HEK293 (cell line): Measurements from ENCODE around the gene ANKRD39.

ENCODE experiments used
- CTCF ChIA-PET: fragments of 350-600 bp; formaldehyde crosslinking; extraction: SDS; loops from one replicate; lab custom pipeline; 2021; ENCODE audit warnings: antibody characterized with exemption; lab: Yijun Ruan, JAX
- POLR2A ChIA-PET: fragments of 300-600 bp; formaldehyde crosslinking; extraction: SDS; loops from one replicate; lab custom pipeline; 2020; ENCODE audit warnings: antibody characterized with exemption, inconsistent platforms; lab: Yijun Ruan, JAX
- H3K27ac ChIP-seq: fragments of 200-500 bp; sonication (Bioruptor generic); 2 replicates; pipeline ENCODE4 v1.5.1; 2014; ENCODE audit warnings: low read depth, low read length, control low read depth, inconsistent platforms; ENCODE audit errors: extremely low read depth
- H3K36me3 ChIP-seq, 2 experiments: fragments of 200-500 bp in 1 of 2; sonication (Bioruptor generic) in 1 of 2; 1 replicate in 1 of 2; 2 replicates in 1 of 2; pipeline ENCODE4 v1.5.1; 2014 to 2017; ENCODE audit warnings: inconsistent platforms in 2 of 2, low read length in 2 of 2; ENCODE audit not compliant: control insufficient read depth in 2 of 2, insufficient read depth in 1 of 2
- H3K4me1 ChIP-seq: fragments of 200-500 bp; sonication (Bioruptor generic); 2 replicates; pipeline ENCODE4 v1.5.1; 2014; ENCODE audit warnings: mild to moderate bottlenecking, low read length, inconsistent platforms; ENCODE audit not compliant: control insufficient read depth, insufficient read depth
- H3K4me3 ChIP-seq: 2 replicates; pipeline ENCODE4 v1.5.1; 2011; ENCODE audit warnings: low read depth, mild to moderate bottlenecking, control low read depth, low read length, moderate library complexity
- H3K9me3 ChIP-seq: fragments of 200-500 bp; sonication (Bioruptor generic); 2 replicates; pipeline ENCODE4 v1.5.1; 2014; ENCODE audit warnings: low read depth, low read length, inconsistent platforms; ENCODE audit not compliant: control insufficient read depth, insufficient read depth
- GLIS1 ChIP-seq: fragments of 450-650 bp; formaldehyde crosslinking; IDR thresholded peaks from 2 replicates; pipeline ENCODE4 v1.5.1; 2016; ENCODE audit warnings: missing biosample characterization, missing genetic modification characterization
- IKZF3 ChIP-seq: fragments of 450-650 bp; IDR thresholded peaks from 2 replicates; pipeline ENCODE4 v1.5.0; 2018; ENCODE audit warnings: missing biosample characterization, mild to moderate bottlenecking, missing genetic modification characterization, moderate library complexity
- MYNN ChIP-seq: fragments of 450-650 bp; formaldehyde crosslinking; IDR thresholded peaks from 2 replicates; pipeline ENCODE4 v1.5.1; 2016; ENCODE audit warnings: missing biosample characterization, missing genetic modification characterization, borderline replicate concordance
- OVOL3 ChIP-seq: fragments of 450-650 bp; formaldehyde crosslinking; IDR thresholded peaks from 2 replicates; pipeline ENCODE4 v1.5.1; 2016; ENCODE audit warnings: missing biosample characterization, missing genetic modification characterization
- PATZ1 ChIP-seq: fragments of 450-650 bp; formaldehyde crosslinking; IDR thresholded peaks from 2 replicates; pipeline ENCODE4 v1.5.1; 2016; ENCODE audit warnings: missing biosample characterization, missing genetic modification characterization
- RBAK ChIP-seq: fragments of 450-650 bp; formaldehyde crosslinking; IDR thresholded peaks from 2 replicates; pipeline ENCODE4 v1.5.1; 2016; ENCODE audit warnings: missing biosample characterization, missing genetic modification characterization
- ZBTB10 ChIP-seq: fragments of 450-650 bp; formaldehyde crosslinking; IDR thresholded peaks from 2 replicates; pipeline ENCODE4 v1.5.1; 2016; ENCODE audit warnings: missing biosample characterization, missing genetic modification characterization
- ZBTB48 ChIP-seq: fragments of 450-650 bp; formaldehyde crosslinking; IDR thresholded peaks from 2 replicates; pipeline ENCODE4 v1.5.1; 2016; ENCODE audit warnings: missing biosample characterization, missing genetic modification characterization
- ZNF10 ChIP-seq: fragments of 450-650 bp; formaldehyde crosslinking; IDR thresholded peaks from 2 replicates; pipeline ENCODE4 v1.5.1; 2017; ENCODE audit warnings: missing biosample characterization, missing genetic modification characterization
- ZNF175 ChIP-seq: fragments of 450-650 bp; formaldehyde crosslinking; IDR thresholded peaks from 2 replicates; pipeline ENCODE4 v1.5.1; 2016; ENCODE audit warnings: missing biosample characterization, missing genetic modification characterization
- ZNF23 ChIP-seq: fragments of 450-650 bp; formaldehyde crosslinking; IDR thresholded peaks from 2 replicates; pipeline ENCODE4 v1.5.1; 2016; ENCODE audit warnings: missing biosample characterization, missing genetic modification characterization, borderline replicate concordance
- ZNF341 ChIP-seq: fragments of 450-650 bp; formaldehyde crosslinking; IDR thresholded peaks from 2 replicates; pipeline ENCODE4; 2016; ENCODE audit warnings: low read depth, missing biosample characterization, missing genetic modification characterization
- ZNF37A ChIP-seq: fragments of 450-650 bp; IDR thresholded peaks from 2 replicates; pipeline ENCODE4 v1.5.1; 2018; ENCODE audit warnings: missing biosample characterization, missing genetic modification characterization
- ZNF555 ChIP-seq: fragments of 450-650 bp; formaldehyde crosslinking; conservative IDR thresholded peaks from 2 replicates; pipeline ENCODE4 v1.5.1; 2017; ENCODE audit warnings: missing biosample characterization, mild to moderate bottlenecking, missing genetic modification characterization, inconsistent platforms
- ZNF560 ChIP-seq: fragments of 450-650 bp; formaldehyde crosslinking; IDR thresholded peaks from 2 replicates; pipeline ENCODE4 v1.5.1; 2017; ENCODE audit warnings: missing biosample characterization, missing genetic modification characterization, borderline replicate concordance
- ZNF626 ChIP-seq: fragments of 450-650 bp; sonication (Bioruptor Pico); formaldehyde crosslinking; IDR thresholded peaks from 2 replicates; pipeline ENCODE4 v1.5.1; 2018; ENCODE audit warnings: missing biosample characterization, missing genetic modification characterization, inconsistent platforms
- TF ChIP-seq, protein P1 (sequence below): fragments of 450-650 bp; formaldehyde crosslinking; IDR thresholded peaks from 2 replicates; pipeline ENCODE4 v1.5.1; 2017; ENCODE audit warnings: missing biosample characterization, missing genetic modification characterization
- TF ChIP-seq, protein P2 (sequence below): fragments of 450-650 bp; formaldehyde crosslinking; IDR thresholded peaks from 2 replicates; pipeline ENCODE4 v1.5.1; 2016; ENCODE audit warnings: missing biosample characterization, missing genetic modification characterization
- TF ChIP-seq, protein P3 (sequence below): fragments of 450-650 bp; formaldehyde crosslinking; IDR thresholded peaks from 2 replicates; pipeline ENCODE4 v1.5.1; 2016; ENCODE audit warnings: missing biosample characterization, missing genetic modification characterization

The ANKRD39 gene

GRCh38 chr2:96853321-96853720 lies 4.5 kb downstream of the ANKRD39 start:
- TF ChIP-seq, protein P1, sequence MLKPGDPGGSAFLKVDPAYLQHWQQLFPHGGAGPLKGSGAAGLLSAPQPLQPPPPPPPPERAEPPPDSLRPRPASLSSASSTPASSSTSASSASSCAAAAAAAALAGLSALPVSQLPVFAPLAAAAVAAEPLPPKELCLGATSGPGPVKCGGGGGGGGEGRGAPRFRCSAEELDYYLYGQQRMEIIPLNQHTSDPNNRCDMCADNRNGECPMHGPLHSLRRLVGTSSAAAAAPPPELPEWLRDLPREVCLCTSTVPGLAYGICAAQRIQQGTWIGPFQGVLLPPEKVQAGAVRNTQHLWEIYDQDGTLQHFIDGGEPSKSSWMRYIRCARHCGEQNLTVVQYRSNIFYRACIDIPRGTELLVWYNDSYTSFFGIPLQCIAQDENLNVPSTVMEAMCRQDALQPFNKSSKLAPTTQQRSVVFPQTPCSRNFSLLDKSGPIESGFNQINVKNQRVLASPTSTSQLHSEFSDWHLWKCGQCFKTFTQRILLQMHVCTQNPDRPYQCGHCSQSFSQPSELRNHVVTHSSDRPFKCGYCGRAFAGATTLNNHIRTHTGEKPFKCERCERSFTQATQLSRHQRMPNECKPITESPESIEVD (tag by site-specific recombination) = no peak
- TF ChIP-seq ZNF555 (tag by site-specific recombination) (no peak), PATZ1 (no peak), IKZF3 (no peak), ZNF23 (tag by site-specific recombination) (no peak), ZNF626 (no peak), OVOL3 (tag by site-specific recombination) (no peak), ZNF560 (tag by site-specific recombination) (no peak), ZNF175 (tag by site-specific recombination) (no peak), ZBTB10 (tag by site-specific recombination) (no peak), ZBTB48 (tag by site-specific recombination) (no peak), ZNF341 (tag by site-specific recombination) (no peak), RBAK (tag by site-specific recombination) (no peak), ZNF10 (tag by site-specific recombination) (no peak), ZNF37A (tag by site-specific recombination) (no peak), MYNN (tag by site-specific recombination) (no peak), GLIS1 (tag by site-specific recombination) (no peak)
- TF ChIP-seq, protein P2, sequence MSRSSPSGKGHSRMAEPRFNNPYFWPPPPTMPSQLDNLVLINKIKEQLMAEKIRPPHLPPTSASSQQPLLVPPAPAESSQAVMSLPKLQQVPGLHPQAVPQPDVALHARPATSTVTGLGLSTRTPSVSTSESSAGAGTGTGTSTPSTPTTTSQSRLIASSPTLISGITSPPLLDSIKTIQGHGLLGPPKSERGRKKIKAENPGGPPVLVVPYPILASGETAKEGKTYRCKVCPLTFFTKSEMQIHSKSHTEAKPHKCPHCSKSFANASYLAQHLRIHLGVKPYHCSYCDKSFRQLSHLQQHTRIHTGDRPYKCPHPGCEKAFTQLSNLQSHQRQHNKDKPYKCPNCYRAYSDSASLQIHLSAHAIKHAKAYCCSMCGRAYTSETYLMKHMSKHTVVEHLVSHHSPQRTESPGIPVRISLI = no peak
- TF ChIP-seq, protein P3, sequence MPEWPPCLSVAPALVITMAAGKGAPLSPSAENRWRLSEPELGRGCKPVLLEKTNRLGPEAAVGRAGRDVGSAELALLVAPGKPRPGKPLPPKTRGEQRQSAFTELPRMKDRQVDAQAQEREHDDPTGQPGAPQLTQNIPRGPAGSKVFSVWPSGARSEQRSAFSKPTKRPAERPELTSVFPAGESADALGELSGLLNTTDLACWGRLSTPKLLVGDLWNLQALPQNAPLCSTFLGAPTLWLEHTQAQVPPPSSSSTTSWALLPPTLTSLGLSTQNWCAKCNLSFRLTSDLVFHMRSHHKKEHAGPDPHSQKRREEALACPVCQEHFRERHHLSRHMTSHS (tag by site-specific recombination) = no peak
- Histone ChIP-seq H3K36me3 (peaks cover 28 to 47% of the 10 kb centered on the region in 2 experiments; a peak in 2 of 3 replicates), H3K4me1 (no peaks in the 10 kb centered on the region), H3K9me3 (no peaks in the 10 kb centered on the region), H3K27ac (no peak overlapping the region), H3K4me3 (no peak overlapping the region)
- POLR2A ChIA-PET = interaction anchor here (0.5 kb wide), 1 partner anchor 158 kb away, joined by 3 read pairs; no protein-coding TSS in a partner anchor
- CTCF ChIA-PET = interaction anchor here (0.6 to 1.1 kb wide), 3 partner anchors 15 to 98 kb away, joined by 3 read pairs; no protein-coding TSS in a partner anchor
